GM12873 (cell line): ENCODE data around the gene WASF3.

Source experiments
- TF ChIP-seq, protein P1 (sequence below): IDR thresholded peaks from 2 replicates; pipeline ENCODE4 v1.5.1; 2012; ENCODE audit warnings: low read depth, mild to moderate bottlenecking, moderate library complexity, low read length, control low read depth; ENCODE audit not compliant: insufficient read depth; ENCODE audit errors: missing control alignments

The WASF3 gene

DNA sequence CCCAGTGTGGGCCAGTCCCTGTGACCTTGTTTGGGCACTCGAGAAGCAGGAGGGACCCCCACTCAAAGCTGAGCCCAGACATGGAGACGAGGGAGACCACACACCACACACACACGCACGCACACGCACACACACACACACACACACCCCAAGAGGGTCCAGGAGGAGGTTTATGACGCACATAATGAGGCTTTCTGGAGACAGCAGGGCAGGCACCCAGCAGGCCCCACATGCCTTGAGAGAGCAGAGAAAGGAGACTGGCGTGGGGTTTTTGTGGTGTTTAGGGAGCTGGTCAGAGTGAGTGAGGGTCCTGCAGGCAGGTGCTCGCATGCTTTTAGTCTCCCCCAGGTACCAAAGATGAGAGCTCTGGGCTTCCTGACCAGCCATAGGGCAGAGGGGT lies 160.7 kb downstream of the WASF3 start:
- TF ChIP-seq, protein P1, sequence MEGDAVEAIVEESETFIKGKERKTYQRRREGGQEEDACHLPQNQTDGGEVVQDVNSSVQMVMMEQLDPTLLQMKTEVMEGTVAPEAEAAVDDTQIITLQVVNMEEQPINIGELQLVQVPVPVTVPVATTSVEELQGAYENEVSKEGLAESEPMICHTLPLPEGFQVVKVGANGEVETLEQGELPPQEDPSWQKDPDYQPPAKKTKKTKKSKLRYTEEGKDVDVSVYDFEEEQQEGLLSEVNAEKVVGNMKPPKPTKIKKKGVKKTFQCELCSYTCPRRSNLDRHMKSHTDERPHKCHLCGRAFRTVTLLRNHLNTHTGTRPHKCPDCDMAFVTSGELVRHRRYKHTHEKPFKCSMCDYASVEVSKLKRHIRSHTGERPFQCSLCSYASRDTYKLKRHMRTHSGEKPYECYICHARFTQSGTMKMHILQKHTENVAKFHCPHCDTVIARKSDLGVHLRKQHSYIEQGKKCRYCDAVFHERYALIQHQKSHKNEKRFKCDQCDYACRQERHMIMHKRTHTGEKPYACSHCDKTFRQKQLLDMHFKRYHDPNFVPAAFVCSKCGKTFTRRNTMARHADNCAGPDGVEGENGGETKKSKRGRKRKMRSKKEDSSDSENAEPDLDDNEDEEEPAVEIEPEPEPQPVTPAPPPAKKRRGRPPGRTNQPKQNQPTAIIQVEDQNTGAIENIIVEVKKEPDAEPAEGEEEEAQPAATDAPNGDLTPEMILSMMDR, result no peak

DNA sequence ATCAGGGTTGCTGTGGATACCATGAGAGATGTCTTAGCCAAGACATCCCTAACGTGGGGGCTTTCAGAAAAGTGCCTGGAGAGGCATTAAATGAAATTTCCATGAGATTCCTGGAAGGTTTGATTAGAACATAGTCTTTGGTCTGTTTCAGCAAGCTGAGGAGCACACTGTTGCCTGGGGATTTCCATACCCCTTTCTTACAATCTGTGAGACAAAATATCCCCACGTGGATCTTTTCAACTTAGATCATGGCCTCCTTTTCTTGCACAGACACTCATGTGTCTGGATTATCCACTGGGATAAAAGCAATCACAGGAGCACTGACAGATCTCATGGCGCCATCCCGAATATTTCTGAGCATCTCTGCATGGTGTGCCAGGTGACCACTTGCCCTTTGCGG lies 161.4 kb downstream of the WASF3 start:
- TF ChIP-seq, protein P1, result no peak

- TF ChIP-seq, protein P1, result peak; percentile 28
Observed at GRCh38 chr13:26719356-26719945, 162.0 kb downstream of the WASF3 start.

DNA sequence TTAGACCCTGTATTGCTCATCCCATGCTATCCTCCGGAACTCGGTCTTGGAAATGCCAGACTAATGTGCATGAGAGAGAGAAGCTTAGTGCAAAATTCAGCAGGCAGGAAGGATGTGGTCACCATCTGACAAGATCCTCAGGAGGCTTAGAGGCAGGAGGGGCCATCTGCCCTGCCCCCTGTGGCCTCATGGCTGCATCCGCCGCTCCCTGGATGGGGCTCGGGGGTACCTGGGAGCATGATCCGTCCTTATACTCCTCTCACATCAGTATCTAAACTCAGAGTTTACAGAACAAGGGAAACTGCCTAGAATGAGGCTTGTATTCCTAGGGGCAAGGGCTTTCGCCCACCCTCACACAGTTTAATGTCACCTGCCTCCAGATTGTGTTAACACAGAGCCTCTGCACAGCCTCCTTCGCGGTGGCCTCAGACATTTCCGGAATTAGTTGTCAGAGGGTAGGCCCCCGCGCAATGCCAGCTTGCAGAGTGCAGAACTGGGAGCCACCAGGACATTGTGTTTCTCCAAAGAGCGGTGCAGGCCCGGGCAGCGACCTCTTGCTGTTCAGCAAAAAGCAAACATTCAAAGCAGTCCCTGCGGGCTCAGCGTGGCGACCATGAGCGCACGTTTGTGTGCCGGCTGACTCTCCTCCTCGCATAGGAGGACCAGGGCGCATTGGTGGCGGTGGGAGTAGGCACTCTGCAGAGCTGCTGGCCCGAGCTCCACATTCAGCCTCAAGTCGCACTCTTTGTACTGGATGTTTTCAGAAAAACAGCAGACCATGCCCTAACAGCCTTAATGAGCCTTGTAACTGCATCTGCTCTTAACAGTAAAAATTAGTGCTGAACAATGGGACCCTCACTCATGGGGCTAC lies 164.0 kb downstream of the WASF3 start:
- TF ChIP-seq, protein P1, result no peak

DNA sequence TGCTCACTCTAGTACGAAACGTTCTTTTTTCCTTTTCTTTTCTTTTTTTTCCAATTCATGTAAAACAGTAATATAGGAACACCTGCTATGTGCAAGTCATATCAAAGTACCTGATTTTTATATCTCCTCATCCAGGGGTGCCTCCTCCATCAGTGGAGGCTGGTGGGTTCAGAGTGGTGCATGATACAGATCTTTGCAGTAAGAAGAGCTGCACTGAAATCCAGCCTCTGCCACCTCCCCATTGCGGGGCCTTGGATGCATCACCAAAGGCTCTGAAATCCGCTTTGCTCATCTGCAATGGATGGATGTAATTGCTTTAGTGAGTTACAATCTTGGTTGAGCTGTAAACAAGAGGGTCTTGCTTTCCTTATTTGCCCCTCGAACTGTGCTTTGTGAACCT lies 164.8 kb downstream of the WASF3 start:
- TF ChIP-seq, protein P1, result no peak

GRCh38 chr13:26726684-26727083 lies 169.2 kb downstream of the WASF3 start:
- TF ChIP-seq, protein P1, result no peak

DNA sequence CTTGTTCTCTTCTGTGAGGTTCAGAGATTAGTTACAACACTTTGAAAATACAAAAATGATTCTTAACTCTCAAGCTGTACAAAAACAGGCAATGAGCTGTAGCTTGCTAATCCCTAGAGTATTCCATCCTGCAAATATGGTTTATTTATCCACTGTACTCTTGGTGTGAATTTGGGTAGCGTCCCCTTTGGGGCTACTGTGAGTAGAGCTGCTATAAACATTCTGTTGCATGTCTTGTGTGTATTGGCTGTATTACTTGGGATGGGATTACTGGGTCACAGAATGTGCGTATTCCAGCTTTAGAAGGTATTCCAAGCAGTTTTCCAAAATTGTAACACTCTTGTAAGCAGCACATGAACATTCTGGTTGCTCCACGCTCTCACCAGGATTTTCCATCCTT lies 169.6 kb downstream of the WASF3 start:
- TF ChIP-seq, protein P1, result no peak
